Skin of body (tissue), 2 donors: Measurements from ENCODE around the gene CPA1. TPM values are rescaled to one million over a fixed set of nuclear protein-coding genes. Genes with fewer than 3 reads are reported as not detected.

Experiments
- DNase-seq: peaks from one replicate; lab custom pipeline; 2025; lab: John Stamatoyannopoulos, UW
- total RNA-seq: library from RNA; depleted of rRNA; stranded (reverse); fragments of >200 nt; gene quantifications from one replicate; pipeline ENCODE4 v1.2.3, GENCODE V29; 2014

Gene CPA1
- 0.79 TPM for total RNA-seq

- DNase-seq = no peak
Measured at GRCh38 chr7:130379921-130380860, at the start of gene CPA1. Gene CPA1 (plus strand): TSS chr7:130380494. CDS start chr7:130380521, 27 bp downstream.

- DNase-seq = no peak
Measured at GRCh38 chr7:130332259-130333053, 47.8 kb upstream of the CPA1 start.

- no peak for DNase-seq
Measured at GRCh38 chr7:130333832-130334231, 46.5 kb upstream of the CPA1 start.

GRCh38 chr7:130334274-130334673 lies 46.0 kb upstream of the CPA1 start:
- DNase-seq = peak; percentile 30

GRCh38 chr7:130337410-130337971 lies 42.8 kb upstream of the CPA1 start:
- DNase-seq = no peak

GRCh38 chr7:130338233-130338632 lies 42.1 kb upstream of the CPA1 start:
- no peak for DNase-seq

GRCh38 chr7:130341882-130342281 lies 38.4 kb upstream of the CPA1 start:
- no peak for DNase-seq

GRCh38 chr7:130342701-130343380 lies 37.5 kb upstream of the CPA1 start:
- no peak for DNase-seq

GRCh38 chr7:130344271-130344866 lies 35.9 kb upstream of the CPA1 start, which contains the start of gene CPA5:
Gene CPA5 (plus strand): TSS chr7:130344816. CDS start chr7:130346486, 1,670 bp downstream.
- DNase-seq = no peak

GRCh38 chr7:130345136-130345535 lies 35.2 kb upstream of the CPA1 start:
- peak; percentile 61 for DNase-seq

GRCh38 chr7:130345725-130346124 lies 34.6 kb upstream of the CPA1 start:
- DNase-seq = no peak

GRCh38 chr7:130346177-130346905 lies 34.0 kb upstream of the CPA1 start:
- no peak for DNase-seq

- no peak for DNase-seq
Measured at GRCh38 chr7:130346941-130347340, 33.4 kb upstream of the CPA1 start.

- peak; percentile 62 for DNase-seq
Measured at GRCh38 chr7:130349911-130350782, 30.1 kb upstream of the CPA1 start.

- DNase-seq = peak; percentile 97
Measured at GRCh38 chr7:130350945-130351790, 29.1 kb upstream of the CPA1 start.

GRCh38 chr7:130351791-130352090 lies 28.6 kb upstream of the CPA1 start:
- no peak for DNase-seq

- peak; percentile 73 for DNase-seq
Measured at GRCh38 chr7:130352194-130353074, 27.9 kb upstream of the CPA1 start.
